H7 (cell line): Measurements from ENCODE around the gene TNKS1BP1. TPM values are rescaled to one million over a fixed set of nuclear protein-coding genes. Genes with fewer than 3 reads are reported as not detected.
A peak's percentile ranks its signal among the peaks of the same experiment; 100 is the strongest.

Source experiments
- DNase-seq: peaks from one replicate; pipeline ENCODE4 v3.0.0; 2012
- H3K27me3 ChIP-seq: 2 replicates; pipeline ENCODE4 v1.6.0; 2011; ENCODE audit warnings: mild to moderate bottlenecking, low read length; ENCODE audit not compliant: control insufficient read depth, insufficient read depth
- H3K36me3 ChIP-seq: replicated peaks from 2 replicates; pipeline ENCODE4 v1.5.1; 2011; ENCODE audit warnings: low read length; ENCODE audit not compliant: control insufficient read depth, insufficient read depth
- H3K4me3 ChIP-seq: 2 replicates; pipeline ENCODE4 v1.5.1; 2011; ENCODE audit warnings: low read depth, mild to moderate bottlenecking, control low read depth, low read length, moderate library complexity; ENCODE audit not compliant: insufficient read depth
- total RNA-seq: library from RNA; depleted of rRNA; stranded (reverse); fragments of >200 nt; shearing (Covaris generic); gene quantifications from 2 replicates; pipeline ENCODE4 v1.2.3, GENCODE V29; 2014

TNKS1BP1 gene
- total RNA-seq, 1 experiment from 2014 or later: 48.5 TPM

- Histone ChIP-seq H3K36me3 (peaks cover 61% of the 10 kb centered on the region), H3K4me3 (no peak overlapping the region), H3K27me3 (no peaks in the 10 kb centered on the region)
- no peak for DNase-seq
These were observed 3.0 kb upstream of the TNKS1BP1 start for GRCh38 chr11:57327721-57328120.

DNA sequence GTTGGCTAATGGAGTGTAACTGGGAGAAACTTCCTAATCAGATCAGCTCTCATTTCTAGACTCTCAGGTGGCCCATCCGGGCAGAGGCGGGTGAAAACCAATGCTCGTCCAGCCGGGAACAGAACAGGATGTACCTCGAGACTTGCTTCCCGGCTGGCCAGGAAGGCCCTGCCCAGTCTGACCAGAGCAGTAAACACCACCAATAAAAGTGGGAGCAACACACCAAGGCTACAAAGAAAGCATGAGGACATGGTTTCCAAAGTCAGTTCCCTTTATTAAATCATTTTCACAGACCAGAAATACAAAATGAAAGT, 940 bp upstream of the TNKS1BP1 start:
- Histone ChIP-seq H3K27me3 (no peaks in the 10 kb centered on the region), H3K4me3 (peak overlapping the region; percentile 72), H3K36me3 (peaks cover 44% of the 10 kb centered on the region)
- DNase-seq: no peak

DNA sequence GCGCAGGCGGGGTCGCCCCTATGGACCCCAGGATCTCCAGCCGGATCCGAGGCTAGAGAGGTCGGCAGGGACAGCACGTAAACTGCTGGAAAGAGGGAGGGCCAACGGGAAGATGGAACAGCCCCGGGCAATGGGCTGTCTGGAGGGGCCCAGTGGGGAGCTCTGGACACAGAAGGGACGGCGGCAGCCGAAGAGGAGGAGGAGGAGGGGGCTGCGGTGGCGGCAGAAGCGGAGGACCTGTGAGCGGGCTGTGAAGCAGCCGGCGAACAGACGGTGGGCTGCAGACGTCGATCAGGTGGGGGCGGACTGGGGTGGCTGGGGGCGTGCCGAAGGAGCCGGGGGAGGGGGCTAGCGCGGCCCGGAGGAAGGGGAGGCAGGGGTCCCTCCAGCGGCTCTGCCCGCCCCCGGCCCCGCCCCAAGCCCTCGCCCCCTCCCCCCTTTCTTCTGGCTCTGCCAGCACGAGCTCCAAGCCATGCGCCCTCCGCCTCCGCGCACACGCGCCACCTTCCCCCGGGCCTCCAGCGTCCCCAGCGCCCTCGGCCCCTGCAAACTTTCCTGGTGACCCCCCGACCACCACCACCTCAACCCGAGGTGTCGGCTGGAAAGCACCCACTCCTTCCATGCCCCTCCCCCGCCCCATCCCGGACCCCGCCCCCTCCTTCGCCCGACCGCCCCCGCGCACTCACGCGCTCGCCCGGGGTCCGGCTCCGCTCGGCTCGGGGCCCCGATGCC, 432 bp downstream of the TNKS1BP1 start:
- Histone ChIP-seq H3K4me3 (peak overlapping the region; percentile 72), H3K36me3 (peaks cover 35% of the 10 kb centered on the region), H3K27me3 (no peaks in the 10 kb centered on the region)
- peak; percentile 99 for DNase-seq

- peak overlapping the region; percentile 72 for H3K4me3 ChIP-seq
- peaks cover 33% of the 10 kb centered on the region for H3K36me3 ChIP-seq
- DNase-seq: no peak
- no peaks in the 10 kb centered on the region for H3K27me3 ChIP-seq
These were observed 948 bp downstream of the TNKS1BP1 start for GRCh38 chr11:57323855-57324153.

DNA sequence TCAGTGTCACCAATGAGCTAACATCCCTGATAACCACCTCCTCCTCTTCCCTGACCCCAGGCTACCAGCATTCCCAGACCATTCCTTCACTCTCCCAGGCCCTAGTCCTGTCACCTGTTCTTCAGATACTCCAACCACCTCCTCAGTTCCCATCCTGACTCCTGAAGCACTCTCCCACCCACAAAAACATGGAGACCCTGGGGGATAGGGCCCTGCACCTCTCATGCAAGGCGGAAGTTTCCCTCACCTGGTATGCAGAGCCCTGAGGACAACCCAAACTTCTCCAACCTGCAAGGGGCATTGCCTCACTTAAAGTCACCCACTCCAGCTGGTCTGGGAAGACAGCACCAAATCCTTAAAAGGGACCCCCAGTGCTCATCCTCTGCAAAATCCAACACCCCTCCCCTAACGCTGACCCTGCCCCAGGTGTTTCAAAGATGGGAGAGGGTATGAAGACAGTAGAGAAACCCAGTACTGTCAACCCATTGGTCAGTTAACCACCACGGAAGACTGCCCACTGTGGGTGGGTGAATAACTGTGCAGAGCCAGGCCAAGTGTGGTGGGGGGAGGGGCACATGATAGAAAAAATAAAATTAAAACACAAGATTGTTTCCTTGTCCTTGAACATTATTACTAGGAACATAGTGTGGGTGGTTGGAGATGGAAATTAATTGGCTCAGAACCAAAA, 1.4 kb downstream of the TNKS1BP1 start:
- peak; percentile 35 for DNase-seq

DNA sequence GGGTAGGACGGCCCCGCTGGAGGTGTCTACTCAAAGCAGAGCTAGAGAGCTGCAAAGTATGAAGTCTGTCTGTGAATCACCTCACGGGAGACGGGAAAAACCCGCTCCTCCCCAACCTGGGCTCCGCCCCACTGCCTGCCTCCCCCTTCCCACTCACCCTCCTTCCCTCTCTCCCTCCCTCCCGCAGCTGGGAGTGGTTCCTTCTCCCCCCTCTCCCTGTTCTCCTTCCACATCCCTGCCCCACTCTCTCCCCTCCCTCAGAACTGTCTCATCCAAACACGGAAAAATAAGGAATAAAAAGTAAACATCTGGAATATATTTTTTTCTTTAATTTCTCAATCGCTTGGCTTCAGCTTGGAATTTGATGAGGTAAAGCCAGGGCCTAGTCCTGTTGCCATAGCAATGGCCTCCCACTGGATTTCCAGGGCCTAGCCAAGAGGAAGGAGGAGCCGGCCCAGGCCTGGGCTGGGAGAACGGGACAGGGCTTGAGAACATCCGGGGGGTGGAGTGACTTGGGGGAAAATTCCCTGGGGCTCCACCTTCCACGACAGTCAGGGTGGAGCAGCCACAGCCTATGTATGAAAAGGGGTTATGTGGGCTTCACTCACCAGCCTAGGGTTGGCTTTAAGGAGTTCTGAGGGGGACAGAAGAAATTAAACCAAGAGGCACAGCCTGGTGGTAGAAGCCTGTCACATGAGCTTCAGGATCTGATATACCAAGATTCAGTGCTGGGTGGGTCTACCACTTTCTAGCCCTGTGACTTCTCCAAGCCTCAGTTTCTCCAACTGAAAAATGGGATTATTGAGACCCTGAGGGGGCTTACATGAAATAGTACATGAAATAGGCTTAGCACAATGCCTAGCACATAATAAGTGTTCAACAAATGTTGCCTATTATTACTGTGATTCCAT, 2.2 kb downstream of the TNKS1BP1 start:
- Histone ChIP-seq H3K4me3 (no peak overlapping the region), H3K27me3 (no peaks in the 10 kb centered on the region), H3K36me3 (peaks cover 31% of the 10 kb centered on the region)
- peak; percentile 91 for DNase-seq

More for the DNA sequence above, 1.4 kb downstream of the TNKS1BP1 start:
- Histone ChIP-seq H3K36me3 (peaks cover 31% of the 10 kb centered on the region), H3K4me3 (peak overlapping the region; percentile 72), H3K27me3 (no peaks in the 10 kb centered on the region)

DNA sequence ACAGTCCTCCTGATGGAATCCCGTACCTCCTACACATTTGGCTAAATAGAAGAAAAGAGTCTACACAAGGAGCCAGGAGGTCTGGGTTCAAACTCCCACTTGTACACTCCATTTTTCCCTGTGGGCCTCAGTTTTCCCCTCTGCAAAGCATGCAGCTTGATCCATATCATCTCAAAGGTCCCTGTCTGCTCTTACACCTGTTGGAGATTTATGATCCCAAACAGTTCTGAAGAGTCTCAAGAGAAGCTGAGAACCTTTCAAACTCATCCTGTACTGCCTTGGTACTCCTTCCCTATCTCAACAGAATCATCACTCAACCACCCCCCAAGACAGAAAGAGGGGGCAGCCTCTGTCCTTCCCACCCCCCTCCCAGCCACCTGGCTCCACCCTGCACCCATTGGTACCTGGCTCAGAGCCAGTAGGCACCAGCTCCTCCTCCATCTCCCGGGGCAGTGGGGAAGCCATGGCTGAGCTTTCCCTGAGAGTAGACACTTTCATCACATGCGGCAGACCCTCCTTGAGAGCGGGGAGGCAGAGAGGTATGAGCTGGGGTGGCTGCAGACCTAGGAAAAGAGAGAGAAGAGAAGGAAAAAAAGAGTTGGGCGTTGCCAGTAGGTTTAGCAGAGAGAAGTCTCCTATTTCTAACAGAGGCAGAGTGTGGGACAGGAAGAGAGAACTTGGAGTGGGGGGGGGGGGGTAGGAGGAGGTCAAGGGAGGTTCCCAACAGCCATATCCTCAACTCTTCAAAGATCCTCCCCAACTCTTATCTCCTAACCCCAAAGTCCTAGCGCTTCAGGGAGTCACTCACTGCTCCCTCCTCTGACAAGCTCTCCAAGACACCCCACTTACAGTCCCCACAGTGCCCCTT, 3.1 kb downstream of the TNKS1BP1 start:
- no peaks in the 10 kb centered on the region for H3K27me3 ChIP-seq
- peaks cover 32% of the 10 kb centered on the region for H3K36me3 ChIP-seq
- no peak for DNase-seq
- no peak overlapping the region for H3K4me3 ChIP-seq

- Histone ChIP-seq H3K36me3 (peaks cover 31% of the 10 kb centered on the region), H3K27me3 (no peaks in the 10 kb centered on the region), H3K4me3 (no peak overlapping the region)
- no peak for DNase-seq
These were observed 3.9 kb downstream of the TNKS1BP1 start for GRCh38 chr11:57320719-57321387.

DNA sequence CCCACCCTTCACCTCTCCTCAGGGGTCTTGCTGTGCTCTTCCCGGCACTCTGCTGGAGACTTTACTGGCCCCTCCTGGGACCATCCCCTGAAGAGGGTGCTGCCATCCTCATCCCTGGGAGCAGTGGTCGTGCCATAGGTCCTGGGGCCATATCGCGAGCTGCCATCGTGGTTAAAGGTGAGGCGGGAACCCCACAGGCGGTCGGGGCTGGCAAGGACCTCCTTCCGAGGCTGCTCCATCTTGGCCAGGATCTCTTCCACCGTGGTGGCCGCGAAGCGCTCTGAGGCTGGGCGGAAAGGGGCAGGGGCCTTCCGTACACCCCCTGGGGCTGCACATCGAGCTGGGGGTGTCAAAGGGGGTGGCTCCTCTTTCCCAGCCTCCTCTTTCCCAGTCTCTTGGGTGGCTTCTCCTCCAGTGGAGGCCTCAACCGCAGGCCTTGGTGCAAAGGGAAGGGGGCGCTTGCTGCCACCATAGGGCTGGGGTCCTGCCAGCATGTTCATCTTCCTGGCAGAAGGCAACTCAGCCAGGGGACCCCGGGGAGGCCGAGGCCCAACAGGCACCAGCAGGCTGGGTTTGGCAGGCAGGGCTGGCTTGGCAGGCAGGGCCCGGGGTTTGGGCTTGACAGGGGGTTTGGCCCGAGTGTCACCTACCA, 4.6 kb downstream of the TNKS1BP1 start:
- no peak for DNase-seq
- no peaks in the 10 kb centered on the region for H3K27me3 ChIP-seq
- H3K36me3 ChIP-seq: peaks cover 34% of the 10 kb centered on the region
- H3K4me3 ChIP-seq: no peak overlapping the region

DNA sequence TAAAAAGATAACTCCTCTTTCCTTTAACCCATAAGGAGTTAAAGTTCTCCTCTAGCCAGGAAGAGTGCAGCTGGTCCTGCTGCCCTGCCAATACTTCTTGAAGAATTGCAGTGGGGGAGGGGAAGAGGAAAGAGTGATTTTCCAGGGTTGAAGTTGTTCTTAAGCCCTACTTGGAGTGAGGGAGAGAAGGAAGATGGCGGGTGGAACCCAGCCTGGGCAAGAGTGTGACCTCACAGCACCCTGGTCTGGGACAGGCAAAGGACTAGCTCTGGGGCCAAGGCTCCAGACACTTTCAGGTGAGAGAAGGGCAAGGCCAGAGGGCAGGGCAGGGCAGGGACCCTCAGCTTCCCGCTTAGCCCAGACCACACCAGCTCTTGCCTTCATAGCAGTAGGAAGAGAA, 6.6 kb downstream of the TNKS1BP1 start:
- H3K36me3 ChIP-seq: peaks cover 45% of the 10 kb centered on the region
- no peak for DNase-seq
- H3K27me3 ChIP-seq: no peaks in the 10 kb centered on the region
- H3K4me3 ChIP-seq: no peak overlapping the region

DNA sequence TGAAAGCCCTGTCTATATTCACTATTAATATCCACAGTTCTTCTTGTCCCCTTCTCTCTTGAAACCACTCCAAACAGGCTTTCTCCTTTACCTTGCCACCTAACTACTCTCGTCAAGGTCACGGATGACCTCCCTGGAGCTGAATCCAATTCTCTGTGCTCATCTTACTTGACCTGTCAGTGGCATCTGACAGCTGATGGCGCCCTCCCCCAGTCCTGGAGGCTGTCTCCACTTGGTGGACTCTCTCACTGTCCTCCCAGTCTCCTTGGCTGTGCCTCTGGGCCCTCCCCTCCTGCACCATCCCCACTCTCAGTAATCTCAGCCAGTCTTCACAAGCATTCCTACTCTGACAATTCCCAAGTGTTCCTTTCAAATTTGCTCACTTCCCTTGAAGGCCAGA, 8.7 kb downstream of the TNKS1BP1 start:
- peaks cover 54% of the 10 kb centered on the region for H3K36me3 ChIP-seq

DNA sequence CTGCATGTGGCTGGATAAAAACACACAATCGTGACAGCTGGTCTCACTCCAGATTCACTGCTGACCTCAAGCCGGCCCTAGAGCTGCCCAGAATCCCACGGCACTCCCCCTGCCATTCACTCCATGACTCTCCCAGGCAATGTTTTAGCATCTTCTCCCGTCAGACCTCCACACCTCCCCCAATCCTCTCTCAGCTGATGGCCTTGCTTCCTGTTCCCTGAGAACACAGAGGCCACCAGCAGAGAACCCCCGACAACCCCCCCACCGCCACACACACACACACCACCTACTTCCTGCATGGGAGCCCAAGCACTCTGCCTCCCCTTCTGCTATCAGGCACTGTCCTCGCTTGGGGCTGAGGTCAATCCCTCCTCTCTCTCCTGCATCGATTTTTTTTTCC, 9.3 kb downstream of the TNKS1BP1 start:
- Histone ChIP-seq H3K36me3 (peaks cover 51% of the 10 kb centered on the region), H3K27me3 (no peaks in the 10 kb centered on the region), H3K4me3 (no peak overlapping the region)
- DNase-seq: peak; percentile 77

More for the DNA sequence above, 8.7 kb downstream of the TNKS1BP1 start:
- DNase-seq: peak; percentile 60
- Histone ChIP-seq H3K4me3 (no peak overlapping the region), H3K27me3 (no peaks in the 10 kb centered on the region)

DNA sequence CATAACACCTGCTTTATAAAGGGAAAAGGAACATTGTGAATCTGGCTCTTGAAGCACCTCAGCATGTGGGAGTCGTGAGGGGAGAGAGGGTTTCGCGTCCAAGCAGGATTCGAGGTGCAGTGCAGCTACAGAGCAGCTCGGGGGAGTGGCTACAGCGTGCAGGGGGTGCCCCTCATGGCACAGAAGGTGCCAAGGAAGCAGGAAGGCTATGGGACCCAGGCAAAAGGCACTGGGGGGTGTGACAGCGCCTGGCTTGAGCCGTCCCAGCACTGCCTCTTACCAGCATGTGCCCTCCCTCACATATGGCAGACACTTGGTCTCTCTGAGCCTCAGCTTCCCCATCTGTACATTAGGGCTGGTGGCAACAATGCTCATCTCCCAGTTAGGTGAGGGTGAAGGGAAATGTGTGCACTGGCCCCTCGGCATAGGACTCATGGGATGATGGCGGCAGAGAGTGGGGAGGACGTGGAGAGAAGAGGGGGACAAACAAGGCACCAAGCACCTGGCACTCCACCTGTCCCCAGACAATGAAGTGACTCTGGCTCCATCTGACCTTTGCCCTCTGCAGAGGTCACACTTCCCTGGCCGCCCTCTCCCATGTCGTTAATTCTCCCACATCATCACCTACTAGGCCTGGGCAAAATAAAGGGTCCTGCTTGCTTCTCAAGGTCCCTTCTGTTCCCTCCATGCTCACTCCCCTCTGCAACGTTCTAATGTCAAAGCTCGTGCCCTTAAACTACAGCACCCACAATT, 10.4 kb downstream of the TNKS1BP1 start:
- Histone ChIP-seq H3K27me3 (no peaks in the 10 kb centered on the region), H3K4me3 (no peak overlapping the region), H3K36me3 (peaks cover 60% of the 10 kb centered on the region)
- DNase-seq: peak; percentile 45
